Metanephros (tissue), 2 donors: ENCODE measurements around the gene AHCYL2. TPM values are rescaled to one million over a fixed set of nuclear protein-coding genes. Genes with fewer than 3 reads are reported as not detected.

Source experiments
- small RNA-seq: library from RNA; depleted of rRNA; stranded (forward); fragments of <200 nt; gene quantifications from one replicate; pipeline ENCODE3, GENCODE V24; 2014; ENCODE audit warnings: low replicate concordance
- total RNA-seq: library from RNA; depleted of rRNA; stranded (reverse); fragments of >200 nt; gene quantifications from one replicate; pipeline ENCODE4 v1.2.3, GENCODE V29; 2014

The AHCYL2 gene
- 31.2 TPM for total RNA-seq

GRCh38 chr7:129224251-129225205, at the start of gene AHCYL2:
Gene AHCYL2 (plus strand): TSS chr7:129225030.

GRCh38 chr7:129188372-129188891, 36.4 kb upstream of the AHCYL2 start, which contains the start of gene SMO:
Gene SMO (plus strand): TSS chr7:129188633. CDS start chr7:129189152, 519 bp downstream.

GRCh38 chr7:129433847-129434674, 209.2 kb downstream of the AHCYL2 start, which contains the start of gene STRIP2:
Gene STRIP2 (plus strand): TSS chr7:129434432. CDS start chr7:129434473, 41 bp downstream.

Small RNA genes lying within 50 kb of the gene (small RNA-seq; reads per million reads assigned to genes)
- gene AC009244.1: not detected
- not detected for gene SNRPGP3

Other genes with a start within 250 kb of the AHCYL2 start
- gene TNPO3, start 169.9 kb upstream of the AHCYL2 start, total RNA-seq: 51.3 TPM
- 52.7 TPM for gene TSPAN33, start 80.3 kb upstream of the AHCYL2 start, total RNA-seq
- gene SMO, start 36.4 kb upstream of the AHCYL2 start, total RNA-seq: 75.1 TPM
- 4.6 TPM for gene STRIP2, start 209.4 kb downstream of the AHCYL2 start, total RNA-seq